Activated CD4-positive, alpha-beta T cell treated with anti-CD3 and anti-CD28 coated beads, Interleukin-2, amount 50 U/mL, for 16 hours (primary cell): ENCODE measurements around the gene ZSWIM6.

Experiments used
- DNase-seq: peaks from one replicate; pipeline ENCODE4 v3.0.0-alpha.2; 2020

Gene ZSWIM6

DNA sequence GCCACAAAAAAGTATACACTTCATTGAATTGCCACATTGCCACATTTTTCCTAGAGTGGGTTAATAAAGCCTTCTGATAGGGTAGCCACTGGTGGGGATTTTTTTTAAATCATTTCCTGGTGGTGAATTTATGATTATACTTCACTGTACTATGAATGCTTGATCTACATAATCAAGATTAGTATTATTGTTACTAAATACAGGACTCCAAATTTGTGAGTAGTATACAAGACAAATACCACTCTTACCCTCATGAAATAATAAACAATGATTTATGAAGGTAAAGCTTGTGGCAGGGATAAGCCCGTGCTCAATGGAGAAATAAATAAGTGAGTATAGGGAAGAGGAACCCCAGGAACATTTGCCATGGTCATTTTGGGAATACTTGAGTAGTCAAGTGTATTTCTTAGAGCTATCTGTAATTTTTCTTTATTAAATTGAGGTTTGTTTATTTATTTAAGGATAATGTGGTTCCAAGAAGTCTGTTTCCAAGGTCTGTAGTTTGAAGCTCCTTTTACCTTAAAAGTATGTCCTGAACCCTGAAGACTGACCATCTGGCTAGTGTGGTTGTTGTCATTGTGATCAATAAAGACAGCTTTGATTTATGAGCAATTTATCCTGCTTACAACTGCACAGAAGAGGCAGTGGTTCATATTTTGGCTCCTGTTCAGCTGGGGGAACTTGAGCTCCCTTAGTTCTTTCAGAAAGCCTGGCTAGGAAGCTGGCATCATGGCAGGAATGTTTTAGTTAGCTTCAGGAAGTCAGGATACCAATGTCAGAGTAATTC, 118.6 kb downstream of the ZSWIM6 start:
- DNase-seq, result no peak

DNA sequence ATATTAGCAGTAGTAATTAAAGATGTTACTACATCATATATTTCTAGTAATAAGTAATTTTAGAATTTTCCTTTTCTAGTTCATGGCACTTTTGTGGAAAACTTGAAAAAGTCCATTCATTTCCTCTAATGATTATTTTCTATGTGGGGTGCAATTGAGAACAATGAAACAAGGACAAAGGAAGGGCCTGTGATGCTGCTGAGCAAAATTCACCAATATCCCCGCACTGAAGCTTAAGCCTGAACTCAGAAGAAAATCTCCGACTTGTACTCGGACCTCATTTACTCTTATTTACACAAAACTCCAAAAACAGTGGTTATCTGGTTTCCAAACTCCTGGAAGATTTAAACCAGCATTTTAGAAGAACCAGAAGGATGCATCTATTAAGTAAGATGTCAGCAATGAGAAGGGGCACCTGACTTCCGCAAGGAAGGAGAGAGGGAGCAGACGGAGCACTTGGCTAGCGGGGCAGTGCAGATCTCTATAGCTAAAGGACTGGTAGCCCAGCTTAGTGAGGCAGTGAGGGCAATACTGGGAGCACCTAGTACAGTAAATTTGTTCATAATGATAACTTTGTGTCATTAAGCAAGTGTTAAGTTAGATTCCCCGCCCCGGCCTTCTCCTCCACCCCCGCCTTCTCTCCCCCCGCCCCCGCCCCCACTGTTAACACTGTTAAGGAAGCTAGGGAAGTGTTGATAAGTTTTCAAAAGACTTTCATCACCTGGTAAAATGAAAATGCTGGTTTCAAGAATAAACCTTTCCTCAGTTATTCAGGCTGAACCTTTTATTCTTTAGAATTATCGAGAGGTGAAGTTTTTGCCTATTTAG, 123.3 kb downstream of the ZSWIM6 start:
- DNase-seq, result no peak

DNA sequence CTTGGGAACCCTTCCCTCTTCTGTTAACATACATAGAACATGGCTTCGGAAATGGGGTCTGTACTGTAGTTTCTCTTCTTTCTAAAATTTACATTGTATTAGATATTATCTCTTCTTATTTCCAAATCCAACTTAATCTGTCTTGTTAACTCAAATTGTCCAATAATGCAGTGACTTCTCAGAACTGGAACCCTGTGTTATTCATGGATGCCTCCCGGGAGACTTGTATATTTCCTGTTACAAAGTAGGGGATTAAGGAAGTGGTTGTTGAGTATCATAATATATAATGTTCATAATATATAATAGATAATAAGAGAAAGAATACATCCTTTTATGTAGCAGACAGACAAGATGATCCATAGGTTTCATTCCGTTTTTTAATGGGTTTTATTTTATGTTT, 128.4 kb downstream of the ZSWIM6 start:
- no peak for DNase-seq

GRCh38 chr5:61461417-61461816, 129.4 kb downstream of the ZSWIM6 start:
- DNase-seq, result no peak

DNA sequence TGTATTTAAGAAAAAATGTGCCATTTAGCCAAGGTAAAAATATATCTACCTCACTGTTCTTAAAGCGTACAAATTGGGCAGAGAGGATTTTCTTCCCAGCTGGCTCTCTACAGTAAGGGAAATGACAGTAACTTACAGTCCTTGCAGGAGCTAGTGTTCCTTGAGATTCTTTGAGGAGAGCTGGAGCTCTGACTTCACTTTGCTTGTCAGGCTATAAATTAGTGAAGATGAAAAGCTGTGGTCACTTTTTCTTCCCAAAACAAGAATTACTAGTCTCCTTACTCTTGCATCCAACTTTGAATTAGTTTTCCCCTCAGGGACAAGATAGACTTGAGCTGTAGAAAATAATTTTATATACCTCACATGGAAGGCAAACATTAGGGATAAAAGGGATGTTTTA, 129.9 kb downstream of the ZSWIM6 start:
- DNase-seq, result no peak

DNA sequence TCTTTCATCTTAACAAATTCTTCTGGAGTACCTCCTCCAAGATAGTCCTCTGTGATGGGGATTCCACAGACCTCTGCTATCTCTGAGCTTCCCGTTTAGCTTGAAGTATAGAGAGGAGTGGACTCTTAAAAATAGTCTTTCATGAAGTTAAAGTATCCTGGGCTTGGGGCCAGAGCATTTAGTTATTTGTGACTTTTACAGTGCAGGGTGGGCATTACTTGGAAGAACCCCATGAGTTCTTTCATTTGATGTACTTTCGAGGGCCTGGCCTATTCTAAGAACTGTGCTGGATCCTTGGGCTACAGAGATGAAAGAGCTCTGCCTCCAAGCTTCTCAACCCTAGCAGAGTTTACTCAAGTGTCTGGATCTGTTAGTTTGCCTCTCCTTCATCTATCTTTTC, 131.5 kb downstream of the ZSWIM6 start:
- no peak for DNase-seq

- DNase-seq, result no peak
Observed at GRCh38 chr5:61464512-61464911, 132.5 kb downstream of the ZSWIM6 start.

GRCh38 chr5:61465066-61465465, 133.0 kb downstream of the ZSWIM6 start:
- DNase-seq, result no peak

GRCh38 chr5:61465496-61465895, 133.4 kb downstream of the ZSWIM6 start:
- DNase-seq, result no peak

GRCh38 chr5:61466017-61466416, 134.0 kb downstream of the ZSWIM6 start:
- no peak for DNase-seq

- no peak for DNase-seq
Observed at GRCh38 chr5:61467766-61468482, 135.9 kb downstream of the ZSWIM6 start.

- DNase-seq, result no peak
Observed at GRCh38 chr5:61468483-61468865, 136.4 kb downstream of the ZSWIM6 start.

DNA sequence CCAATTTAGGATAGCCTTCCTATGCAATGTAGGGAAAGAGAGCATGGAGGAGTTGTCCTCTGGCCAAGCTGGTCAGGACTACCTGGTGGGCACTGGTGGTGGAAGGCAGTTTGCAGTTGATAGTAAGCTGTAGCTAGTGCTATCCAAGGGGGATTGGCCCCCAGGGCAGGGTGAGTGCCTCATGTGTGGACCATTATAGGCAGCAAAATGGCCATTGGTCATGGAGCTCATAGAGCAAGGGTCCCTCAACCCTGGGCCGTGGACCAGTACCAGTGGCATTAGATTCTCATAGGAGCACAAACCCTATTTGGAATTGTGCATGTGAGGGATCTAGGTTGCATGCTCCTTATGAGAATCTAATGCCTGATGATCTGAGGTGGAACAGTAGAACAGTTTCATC, 139.3 kb downstream of the ZSWIM6 start:
- no peak for DNase-seq

DNA sequence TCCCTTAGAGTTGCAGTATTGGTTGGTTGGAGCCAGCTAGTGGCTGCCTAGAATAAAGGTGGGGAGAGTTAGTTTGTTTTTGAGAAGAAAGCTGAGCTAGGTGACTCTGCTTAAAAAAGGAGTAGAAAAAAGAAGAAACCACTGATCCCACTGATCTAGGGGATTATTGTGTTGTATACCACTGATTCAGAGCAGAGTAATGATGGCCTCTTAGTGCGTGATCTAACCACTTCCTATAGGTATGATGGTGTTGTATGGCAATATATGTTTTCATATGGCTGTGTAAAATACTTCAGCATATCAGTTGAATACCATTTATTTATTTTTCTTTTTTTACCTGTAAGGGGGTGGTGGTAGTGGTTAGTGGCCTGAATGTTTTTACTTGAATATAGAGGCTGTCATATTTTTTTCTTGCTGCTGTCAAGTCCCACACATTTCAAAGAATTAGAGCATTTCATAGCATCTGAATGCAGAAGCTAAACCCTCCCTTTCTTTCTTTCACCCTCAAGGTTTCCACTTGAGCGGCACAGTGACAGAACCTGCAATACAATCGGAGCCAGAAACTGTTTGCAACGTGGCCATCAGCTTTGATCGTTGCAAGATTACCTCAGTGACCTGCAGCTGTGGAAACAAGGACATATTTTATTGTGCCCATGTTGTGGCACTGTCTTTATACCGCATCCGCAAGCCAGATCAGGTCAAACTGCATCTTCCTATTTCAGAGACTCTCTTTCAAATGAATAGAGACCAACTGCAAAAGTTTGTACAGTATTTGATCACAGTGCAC, 140.3 kb downstream of the ZSWIM6 start:
- DNase-seq, result no peak

- DNase-seq, result no peak
Observed at GRCh38 chr5:61474746-61475145, 142.7 kb downstream of the ZSWIM6 start.

- no peak for DNase-seq
Observed at GRCh38 chr5:61477788-61478187, 145.7 kb downstream of the ZSWIM6 start.

- no peak for DNase-seq
Observed at GRCh38 chr5:61479850-61480614, 148.0 kb downstream of the ZSWIM6 start.

GRCh38 chr5:61482980-61483379, 150.9 kb downstream of the ZSWIM6 start:
- no peak for DNase-seq

DNA sequence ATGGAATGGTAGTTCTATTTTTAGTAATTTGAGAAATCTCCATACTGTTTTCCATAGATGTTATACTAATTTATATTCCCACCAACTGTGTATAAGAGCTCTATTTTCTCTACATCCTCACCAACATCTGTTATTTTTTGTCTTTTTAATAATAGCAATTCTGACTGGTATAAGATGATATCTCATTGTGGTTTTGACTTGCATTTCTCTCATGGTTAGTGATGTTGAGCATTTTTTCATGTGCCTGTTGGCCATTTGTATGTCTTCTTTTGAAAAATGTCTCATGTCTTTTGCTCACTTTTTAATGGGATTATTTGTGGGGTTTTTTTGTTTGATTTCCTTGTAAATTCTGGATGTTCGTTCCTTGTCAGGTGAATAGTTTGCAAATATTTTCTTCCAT, 154.4 kb downstream of the ZSWIM6 start:
- no peak for DNase-seq

DNA sequence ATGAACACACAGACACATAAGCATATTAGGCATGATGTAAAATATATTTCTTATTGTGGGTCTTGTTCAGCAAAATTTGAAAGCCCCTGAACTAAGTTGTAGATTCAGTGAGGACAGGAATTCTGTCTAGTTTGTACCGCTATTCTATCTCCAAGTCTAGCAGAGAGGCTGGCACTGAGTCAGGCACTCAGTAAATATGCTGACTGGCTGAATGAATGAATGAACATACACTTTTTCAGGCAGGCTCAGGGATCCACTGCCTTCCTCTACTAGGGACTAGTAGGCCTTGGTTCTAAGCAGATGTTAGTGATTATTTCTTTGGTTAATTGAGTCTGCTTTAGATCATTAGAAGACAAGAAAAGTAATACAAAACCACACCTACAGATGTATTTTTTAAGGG, 157.5 kb downstream of the ZSWIM6 start:
- no peak for DNase-seq

DNA sequence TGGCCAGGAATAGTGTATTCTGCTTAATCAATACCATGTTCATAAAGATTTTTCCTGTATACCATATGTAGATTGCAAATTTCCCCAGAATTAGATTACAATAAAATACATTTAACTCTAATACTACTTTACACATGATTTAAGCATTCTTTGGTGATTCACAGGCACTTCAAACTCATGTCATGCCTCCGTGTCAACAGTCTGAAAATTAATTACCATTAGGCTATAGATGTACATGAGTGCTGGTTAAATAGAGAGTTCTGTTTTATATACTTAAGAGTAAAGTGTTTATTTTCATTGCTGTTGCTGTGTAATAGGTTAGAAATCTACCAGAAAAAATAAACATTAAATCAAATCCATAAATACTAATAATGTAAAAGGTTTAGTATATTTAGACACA, 159.8 kb downstream of the ZSWIM6 start:
- DNase-seq, result no peak

- DNase-seq, result no peak
Observed at GRCh38 chr5:61493973-61494372, 161.9 kb downstream of the ZSWIM6 start.
